Upper lobe of left lung (tissue), 4 donors: ENCODE data around the gene ACAT2.

Source experiments
- CTCF ChIP-seq, 6 experiments: fragments of 450-650 bp in 4 of 6; fragments of 200-600 bp in 2 of 6; sonication (generic) in 2 of 6; IDR thresholded peaks; one replicate each; pipeline ENCODE4 v1.5.1; 2016 to 2019; ENCODE audit warnings: antibody characterized with exemption in 6 of 6
- EP300 ChIP-seq, 4 donors: sonication (generic); formaldehyde crosslinking; IDR thresholded peaks; one replicate each; pipeline ENCODE4 v1.5.1; 2017; ENCODE audit warnings: antibody characterized with exemption in 4 of 4, control low read depth in 2 of 4

- no peak for TF ChIP-seq CTCF (IDR thresholded peaks at IDR 0.05)
- no peak for TF ChIP-seq EP300 (IDR thresholded peaks at IDR 0.05)
Measured at GRCh38 chr6:159756508-159756907, 5.3 kb upstream of the ACAT2 start.
